NCI-H1092 treated with DMSO at 0.1 percent for 48 hours (cell line): ENCODE data around the gene HSPA12A.
"Not testable (repeated sequence)": the region's sequence is repeated elsewhere in the genome, so short reads cannot be mapped to it uniquely, and the experiment has no call there.

Experiments
- DNase-seq: peaks from one replicate; lab custom pipeline; 2025; lab: John Stamatoyannopoulos, UW

HSPA12A gene

DNA sequence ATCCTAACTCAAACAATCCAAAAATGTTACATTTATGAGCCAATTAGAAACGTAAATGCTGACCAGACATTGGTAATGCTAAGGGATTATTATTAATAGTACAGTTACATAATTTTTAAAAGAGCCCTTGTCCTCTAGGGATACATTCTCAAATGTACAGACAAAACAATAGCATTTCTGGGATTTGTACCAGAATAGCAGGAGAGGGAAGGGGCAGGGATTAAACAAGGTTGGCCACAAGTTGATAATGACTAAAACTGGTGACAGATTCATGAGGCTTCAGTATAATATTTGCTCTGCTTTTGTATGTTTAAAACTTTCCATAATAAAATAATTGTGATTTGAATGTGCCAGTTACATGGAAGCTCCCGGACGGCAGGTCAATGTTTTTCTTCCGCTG, 27.0 kb downstream of the HSPA12A start:
- DNase-seq, result no peak

DNA sequence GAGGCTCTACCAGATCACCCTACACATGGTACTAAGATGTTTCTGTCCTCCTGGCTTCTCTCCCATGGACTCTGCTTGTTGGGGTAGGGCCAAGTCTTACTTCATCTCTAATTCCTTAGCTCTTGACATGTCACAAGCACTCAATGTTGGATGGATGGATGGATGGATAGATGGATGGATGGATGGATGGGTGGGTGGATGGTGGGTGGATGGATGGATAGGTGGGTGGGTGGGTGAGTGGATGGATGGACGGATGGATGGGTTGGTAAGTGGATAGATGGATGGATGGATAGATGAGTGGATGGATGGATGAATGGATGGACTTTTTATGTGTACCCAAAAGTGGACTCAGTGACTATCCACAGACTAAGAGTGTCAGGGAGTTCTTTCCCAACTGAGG, 28.5 kb downstream of the HSPA12A start:
- no peak for DNase-seq

DNA sequence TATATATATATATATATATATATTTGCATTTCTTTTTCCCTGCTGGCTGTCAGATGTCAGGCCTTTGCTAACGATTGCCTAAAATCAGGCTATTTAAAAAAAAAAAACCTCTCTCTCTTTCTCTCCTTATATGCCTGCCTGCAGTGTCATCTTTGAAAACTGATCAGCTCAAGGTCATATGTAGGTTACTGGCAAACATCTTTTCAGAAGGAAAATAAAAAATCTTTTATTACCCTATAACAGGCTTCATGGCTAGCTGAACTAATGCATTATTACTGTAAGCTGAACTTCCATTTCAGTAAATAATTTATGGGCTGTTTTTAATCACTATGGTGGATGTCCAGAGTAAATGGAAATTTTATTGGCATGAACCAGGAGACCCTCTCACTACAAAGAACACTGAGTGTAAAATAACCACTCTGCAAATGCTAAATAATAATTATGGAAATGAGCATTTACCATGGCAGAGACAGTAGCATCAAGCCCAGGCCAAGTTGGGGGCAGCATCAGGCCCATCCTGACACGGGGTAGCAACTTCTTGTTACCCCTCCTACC, 29.3 kb downstream of the HSPA12A start:
- no peak for DNase-seq

DNA sequence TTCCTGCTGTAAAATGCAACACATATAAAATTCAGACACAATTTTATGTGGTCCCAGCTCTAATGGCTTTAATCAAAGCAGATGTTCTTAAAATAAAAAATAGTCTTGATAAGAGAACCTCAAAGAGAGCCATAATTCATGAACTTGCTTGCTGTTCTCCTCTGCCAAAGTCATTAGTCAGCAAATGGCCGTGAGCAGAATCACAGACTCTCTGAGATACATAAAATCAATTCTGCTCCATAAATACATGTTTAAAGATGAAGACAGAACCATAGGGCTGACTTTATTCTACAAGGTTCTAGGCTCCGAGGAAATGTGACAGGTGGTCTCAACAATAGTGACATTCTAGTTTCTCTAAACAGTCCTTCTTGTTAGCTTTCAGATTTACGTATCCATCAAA, 29.8 kb downstream of the HSPA12A start:
- no peak for DNase-seq

DNA sequence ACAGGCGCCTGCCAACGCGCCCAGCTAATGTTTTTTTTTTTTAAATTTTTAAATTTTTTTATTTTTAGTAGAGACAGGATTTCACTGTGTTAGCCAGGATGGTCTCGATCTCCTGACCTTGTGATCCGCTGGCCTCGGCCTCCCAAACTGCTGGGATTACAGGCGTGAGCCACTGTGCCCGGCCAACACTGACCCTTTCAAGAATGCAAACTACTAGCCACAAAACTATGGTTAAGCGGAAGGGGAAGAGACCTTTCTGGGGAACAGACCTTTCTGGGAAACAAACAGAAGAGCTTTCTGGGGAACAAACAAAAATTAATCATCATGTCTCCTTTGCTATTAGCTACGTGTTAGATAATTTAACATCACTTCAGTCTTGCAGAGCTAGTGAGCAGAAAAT, 30.6 kb downstream of the HSPA12A start:
- not testable (repeated sequence) for DNase-seq

DNA sequence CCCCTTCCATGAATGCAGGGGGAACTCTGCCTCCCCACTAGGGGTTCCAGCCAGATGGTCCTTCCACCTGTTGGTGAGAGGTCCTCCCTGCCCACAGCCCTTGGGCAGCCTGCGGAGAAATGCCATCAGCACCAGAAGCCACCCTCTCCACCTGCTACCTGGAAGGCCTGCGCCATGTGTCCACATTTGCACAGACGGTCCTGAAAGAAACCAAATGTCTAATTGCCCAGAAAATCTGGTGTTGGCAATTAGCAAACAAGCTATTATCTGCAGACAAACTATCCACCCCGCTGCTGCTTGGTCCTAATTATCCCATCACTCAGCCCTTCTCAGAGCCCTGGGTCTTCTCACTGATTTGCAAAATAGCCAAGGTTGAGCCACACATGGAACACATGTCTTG, 32.3 kb downstream of the HSPA12A start:
- no peak for DNase-seq

DNA sequence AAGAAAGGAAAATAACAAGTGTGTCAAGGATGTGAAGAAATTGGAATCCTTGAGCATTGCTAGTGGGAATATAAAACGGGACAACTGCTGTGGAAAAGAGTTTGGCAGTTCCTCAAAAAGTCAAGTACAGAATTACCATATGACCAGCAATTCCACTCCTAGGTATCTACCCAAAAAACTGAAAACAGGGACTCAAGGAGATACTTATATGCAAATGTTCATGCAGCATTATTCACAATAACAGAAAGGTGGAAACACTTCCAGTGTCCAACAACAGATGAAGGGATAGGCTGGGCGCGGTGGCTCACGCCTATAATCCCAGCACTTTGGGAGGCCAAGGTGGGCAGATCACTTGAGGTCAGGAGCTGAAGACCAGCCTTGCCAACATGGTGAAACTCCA, 33.5 kb downstream of the HSPA12A start:
- DNase-seq, result no peak

DNA sequence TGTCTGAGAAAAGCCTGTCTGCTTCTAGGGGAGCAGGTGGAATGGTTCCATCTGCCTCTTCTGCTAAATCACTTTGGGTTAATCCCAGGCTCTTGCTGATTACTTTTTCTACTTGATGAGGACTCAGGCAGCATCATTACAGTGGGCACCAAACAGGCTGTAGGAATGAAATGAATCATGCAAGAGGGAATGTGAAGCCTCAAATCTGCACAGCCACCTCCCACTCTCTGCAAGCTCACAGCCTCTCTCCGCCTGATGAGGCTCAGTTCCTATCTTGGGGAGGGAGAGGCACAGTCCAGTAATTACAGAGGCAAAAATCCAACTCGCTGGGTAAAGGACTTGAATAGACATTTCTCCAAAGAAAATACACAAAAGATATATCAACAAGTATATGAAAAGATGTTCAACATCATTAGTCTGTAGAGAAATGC, 34.0 kb downstream of the HSPA12A start:
- no peak for DNase-seq

DNA sequence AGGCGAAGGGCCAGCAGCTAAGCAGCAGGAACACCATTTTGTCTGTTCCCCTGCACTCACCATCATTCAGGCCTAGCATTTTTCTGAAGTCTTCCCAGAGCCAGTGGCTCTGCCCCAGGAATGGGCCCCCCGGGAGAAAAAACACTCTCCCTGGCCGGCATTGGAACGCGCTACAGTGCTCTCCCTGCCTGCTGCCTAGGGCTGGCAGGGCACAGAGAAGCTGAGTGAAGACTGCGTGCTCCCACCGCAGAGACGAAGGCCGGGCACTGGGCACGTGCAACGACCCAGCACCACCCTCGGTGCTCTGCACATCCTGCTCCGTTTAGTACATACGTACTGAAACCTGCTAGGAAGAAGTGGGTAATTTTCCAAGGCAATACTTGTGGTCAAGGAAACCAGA, 34.4 kb downstream of the HSPA12A start:
- DNase-seq, result no peak

DNA sequence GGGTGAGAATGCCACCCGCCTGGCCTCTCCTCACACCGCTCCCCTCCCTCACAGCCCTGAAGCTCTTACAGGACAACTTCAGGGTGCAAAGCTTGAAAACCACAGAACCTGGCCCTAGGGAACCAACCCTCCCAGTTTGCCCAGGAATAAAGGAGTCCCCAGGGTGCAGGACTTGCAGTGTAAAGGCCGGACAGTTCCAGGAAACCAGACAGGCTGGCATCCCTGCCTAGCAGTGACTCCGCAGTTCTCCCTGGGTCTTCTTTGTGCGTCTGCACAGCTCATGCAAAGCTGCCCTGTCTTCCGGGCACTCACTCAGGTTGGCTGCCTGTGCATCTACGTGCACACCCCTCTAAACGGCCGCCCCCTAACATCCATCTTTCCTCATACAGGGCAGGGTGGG, 36.1 kb downstream of the HSPA12A start:
- DNase-seq, result no peak

DNA sequence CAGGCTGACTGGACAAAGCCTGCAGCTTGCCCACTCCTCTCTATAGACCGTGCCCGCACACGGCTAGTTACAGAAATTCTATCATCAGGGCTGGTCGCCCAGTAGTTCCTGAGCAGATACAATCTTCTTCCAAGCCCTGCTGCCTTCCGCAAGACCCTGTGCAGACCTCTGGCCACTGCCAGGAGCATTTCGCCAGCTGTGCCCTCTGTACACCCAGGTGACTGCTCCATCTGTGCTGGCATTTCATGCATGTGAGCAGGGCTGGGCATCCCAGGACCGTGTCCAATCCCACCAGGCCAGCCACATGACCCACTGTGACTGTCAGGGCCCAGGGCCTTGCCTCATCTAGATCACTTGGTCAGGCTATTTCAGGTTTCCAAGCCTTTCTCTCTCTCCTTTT, 36.9 kb downstream of the HSPA12A start:
- no peak for DNase-seq

DNA sequence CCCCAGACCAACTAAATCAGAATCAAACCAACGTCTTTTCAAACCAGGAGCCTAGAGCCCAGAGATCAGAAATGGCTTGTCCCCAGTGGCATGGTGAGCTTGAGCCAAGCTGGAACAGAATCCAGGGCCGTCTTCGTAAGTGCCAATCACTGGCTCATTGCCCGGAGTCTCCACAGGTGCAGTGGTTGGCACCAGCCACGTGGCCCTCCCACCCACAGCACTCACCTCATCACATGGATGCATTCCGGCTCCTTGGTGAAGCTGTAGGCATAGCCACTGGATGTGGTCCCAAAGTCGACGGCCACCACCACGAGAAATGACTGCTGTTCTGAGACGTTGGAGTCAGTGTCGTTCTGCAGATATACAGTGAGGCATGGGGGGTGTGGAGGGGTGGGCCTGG, 37.4 kb downstream of the HSPA12A start:
- peak; percentile 17 for DNase-seq

DNA sequence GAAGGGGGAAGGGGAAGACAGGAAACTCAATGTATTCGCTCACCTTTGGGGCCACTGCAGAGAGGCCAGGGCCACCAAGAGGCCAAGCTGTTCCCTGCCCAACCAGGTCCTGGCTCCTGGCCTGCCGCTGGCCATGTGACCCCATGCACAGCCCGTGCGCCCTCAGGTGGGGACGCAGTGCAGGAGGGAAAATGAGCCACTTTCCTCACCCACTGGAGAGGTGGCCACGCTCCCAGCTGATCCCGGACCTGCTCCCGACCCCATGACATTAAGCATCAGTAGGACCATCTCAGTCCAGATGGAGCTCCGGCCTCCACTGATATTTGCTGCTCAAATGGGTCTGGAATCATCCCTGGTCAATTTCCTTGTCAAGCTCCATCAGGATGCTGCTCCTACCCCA, 40.2 kb downstream of the HSPA12A start:
- no peak for DNase-seq

DNA sequence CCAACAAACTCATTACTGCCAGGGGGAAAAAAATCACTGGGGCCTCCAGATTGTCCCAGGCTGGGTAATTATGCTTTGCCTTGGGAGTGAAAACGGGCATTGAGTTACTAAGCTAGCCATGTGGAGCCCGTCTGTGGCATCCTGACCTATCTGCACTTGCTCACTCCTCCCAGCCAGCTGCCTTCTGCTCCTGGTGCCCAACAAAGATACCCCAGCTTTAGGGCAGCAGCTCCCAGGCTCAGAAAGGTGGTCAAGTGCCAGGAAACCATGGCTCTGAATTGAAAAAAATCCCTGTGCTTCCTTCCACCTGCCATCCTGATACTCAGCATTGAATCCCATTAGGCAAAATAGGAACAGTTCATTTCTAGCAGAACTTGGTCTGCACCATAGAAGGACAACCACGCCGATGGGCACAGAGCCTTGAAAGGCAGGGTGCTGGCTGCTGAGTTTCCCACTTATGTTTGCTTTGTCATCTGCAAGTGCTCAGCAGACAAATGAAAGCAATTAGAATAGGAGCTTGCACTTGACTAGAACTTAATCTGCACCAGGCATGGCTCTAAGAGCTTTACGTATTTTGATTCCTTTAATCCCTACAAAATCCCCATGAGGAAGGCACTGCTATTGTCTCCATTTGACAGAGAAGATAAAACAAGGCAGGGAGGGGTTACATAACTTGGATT, 42.8 kb downstream of the HSPA12A start:
- DNase-seq, result no peak

DNA sequence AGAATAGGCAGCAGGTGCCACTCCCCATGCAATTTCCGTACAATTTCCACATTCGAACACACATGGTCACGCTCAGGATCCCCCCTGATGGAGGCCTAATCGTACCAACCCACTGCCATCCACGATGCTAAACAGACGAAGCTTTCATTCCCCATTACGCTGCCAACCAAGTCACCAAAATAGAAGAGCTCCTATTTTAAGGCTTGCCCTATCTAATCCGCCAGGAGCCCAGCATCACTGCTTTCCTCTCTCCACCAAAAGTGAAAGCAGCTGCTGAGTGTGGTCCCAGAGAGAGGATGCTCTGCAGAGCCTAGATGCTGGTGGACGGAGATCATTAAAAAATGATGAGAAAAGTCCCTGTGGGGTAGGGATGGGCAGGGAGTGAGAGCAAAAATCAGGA, 43.3 kb downstream of the HSPA12A start:
- no peak for DNase-seq

DNA sequence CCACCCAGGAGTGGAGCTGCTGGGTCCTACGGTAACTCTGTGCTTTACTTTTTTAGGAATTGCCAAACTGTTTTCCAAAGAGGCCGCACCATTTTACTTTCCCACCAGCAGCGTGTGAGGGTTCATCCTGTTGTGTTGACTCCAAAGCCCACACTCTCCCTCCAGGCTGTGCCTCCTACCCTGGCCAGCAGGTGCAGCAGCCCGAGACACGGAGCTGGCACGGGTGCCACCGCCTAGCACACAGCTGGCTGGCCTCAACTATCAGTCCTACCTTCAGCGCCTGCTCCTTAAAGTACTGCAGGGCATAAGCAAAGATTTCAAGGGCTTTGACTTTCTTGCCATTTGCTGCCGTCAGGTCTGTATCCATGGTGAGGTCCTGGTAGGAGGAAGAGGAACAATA, 44.0 kb downstream of the HSPA12A start:
- no peak for DNase-seq

DNA sequence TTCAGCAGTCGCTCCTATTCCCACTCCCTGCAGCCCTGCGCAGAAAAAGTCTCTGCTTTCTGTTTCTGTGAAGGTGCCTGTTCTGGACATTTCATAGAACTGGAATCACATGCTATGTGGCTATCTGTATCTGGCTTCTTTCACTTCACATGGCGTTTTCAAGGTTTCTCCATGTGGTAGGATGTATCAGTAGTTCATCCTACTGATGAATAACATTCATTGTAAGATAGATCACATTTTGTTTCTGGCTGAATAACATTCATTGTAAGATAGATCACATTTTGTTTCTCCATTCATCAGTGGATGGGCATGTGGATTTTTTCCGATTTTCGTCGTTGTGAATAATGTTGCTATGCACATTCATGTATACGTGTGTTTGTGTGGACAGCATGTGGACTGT, 44.5 kb downstream of the HSPA12A start:
- no peak for DNase-seq

DNA sequence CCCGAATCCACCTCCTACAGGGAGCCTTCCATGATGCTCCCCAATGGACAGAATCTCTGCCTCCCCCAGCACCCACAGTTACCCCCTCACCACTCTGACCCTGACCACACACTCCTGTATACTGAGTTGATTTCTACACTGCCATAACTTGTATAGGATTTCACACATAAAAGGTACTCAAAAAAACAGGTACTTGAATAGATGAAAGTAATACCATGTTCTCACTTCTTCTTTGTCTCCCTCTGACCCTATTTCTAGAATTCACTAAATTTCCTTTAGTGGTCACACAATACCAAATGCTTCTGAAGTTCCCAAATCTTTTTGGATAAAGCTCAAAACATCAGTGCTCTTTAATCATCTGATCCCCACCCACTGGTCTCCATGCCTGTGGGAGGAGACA, 45.4 kb downstream of the HSPA12A start:
- DNase-seq, result no peak

DNA sequence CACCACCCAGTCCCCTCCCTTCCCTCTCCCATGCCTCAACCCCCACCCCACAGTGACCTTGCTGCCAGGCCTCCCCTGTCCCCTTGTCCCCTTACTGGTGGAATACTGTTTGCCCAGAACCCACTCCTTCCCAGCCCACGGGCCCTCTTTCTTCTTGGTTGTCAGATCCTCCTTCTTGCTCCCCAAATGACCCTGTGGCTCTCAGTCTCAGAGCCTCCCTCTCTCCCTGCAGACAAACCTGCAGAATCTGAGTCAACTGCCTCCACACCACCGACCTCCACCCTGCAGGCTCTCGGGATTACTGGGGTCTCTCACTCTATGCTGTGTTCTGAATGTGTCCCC, 47.5 kb downstream of the HSPA12A start:
- DNase-seq, result no peak

DNA sequence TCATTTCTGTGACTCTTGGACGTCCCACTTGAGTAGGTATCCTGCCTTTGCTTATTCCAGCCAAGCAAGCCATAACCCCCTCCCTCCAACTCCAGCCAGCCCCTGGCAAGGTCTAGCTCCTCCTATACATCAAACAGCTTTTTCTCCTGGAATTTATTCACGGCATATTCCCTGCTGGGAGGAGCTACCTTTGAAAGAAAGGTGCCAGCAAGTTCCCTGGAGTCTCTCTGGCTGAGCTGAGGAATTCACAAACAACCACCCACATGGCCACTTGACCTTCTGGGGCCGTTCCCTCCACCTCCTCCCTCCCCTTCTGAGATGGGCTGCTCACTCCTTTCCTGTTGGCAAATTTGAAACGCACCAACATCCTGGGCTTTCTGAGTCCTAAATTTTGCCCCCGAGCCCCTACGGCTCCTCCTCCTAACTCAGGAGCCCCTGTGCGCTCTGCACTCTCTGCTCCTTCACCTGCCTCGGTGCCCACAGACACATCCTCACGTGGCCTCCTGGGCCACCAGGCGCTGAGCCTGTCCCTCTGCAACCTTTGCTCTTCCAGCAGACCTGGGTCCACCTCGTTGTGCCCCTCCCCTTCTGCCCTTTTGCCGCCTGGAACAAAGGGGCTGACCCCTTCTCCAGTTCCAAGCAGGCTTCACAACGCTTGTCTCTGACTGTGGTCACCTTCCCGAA, 48.0 kb downstream of the HSPA12A start:
- DNase-seq, result no peak

DNA sequence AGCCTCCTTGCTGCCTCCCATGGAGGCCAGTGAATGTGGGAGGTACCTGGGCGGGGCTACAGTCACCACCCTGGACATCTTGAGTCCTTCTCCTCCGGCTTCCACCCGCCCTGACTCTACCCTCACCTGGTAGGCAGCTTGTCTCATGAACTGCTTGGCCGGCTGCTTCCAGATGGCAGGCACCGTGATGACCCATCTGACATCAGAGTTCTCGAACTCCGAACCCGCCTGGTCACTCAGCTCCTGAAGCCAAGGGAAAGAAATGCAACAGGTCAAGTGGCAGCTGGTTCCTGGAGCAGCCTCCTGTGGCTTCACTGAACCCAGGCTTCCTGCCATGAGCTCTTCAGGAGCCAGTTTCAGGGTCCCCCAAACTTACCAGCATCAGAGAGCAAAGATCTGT, 50.1 kb downstream of the HSPA12A start:
- DNase-seq, result no peak

DNA sequence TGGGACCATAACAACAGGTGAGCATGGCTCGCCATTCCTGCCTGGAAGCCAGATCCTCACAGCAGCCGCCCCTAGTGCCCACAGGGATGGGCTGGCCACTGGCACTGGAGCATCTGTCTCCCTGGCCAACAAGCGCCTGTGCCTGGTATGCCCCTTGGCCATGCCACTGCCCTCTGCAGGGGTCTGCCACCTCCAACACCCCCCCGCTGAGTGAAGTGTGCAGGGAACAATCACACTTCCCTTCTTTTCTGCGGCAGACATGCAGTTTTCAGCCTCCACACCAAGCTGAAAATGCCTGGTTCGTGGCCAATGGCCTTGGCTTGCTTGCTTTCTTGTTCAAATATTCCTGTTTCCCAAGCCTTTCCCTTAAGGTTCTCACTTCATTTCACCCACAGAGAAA, 50.7 kb downstream of the HSPA12A start:
- DNase-seq, result no peak

DNA sequence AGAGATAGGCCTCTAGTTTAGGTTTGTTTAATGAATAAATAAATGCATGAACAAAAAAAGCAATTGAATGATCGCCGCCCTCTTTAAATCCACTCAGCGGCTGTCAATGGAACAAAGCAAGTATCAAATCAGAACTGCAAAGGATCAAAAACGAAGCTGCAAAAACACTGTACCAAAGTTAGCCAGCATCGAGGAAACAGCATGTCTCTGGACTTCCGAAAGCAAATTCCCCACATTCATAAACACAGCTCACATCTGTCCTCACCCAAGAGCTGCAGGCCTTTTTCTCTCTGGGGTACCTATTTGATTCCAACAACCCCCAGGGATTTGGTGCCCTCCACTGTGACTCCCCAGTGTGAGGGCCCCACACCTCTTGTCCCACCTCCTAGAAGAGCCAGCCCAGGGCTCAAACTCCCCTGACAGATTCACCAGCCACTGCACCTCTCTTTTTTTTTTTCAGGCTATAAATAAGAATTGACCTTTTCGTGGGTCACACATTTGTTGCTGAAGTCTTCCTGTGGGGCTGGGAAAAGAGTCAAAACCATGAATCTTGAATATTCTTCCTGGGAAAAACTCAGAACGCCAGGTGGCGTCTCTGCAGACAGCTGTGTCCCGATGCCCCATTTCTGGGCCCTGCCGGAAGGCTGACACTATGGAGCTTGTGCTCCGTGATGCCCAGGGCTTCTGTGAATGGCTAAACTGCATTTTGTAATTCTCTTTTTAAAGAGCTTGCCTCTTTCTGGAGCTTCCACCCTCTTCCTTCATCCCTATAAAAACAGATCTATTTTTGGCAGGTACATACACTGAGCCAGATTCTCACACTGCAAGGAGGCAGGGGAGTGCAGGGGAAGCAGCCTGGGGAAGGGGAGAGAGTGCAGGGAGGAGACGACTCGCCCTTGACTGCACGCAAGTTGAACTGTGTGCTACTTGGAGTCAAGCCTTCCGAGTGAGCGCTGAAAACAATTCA, 51.7 kb downstream of the HSPA12A start:
- no peak for DNase-seq
